Measurements from ENCODE around the gene AMFR. TPM values are rescaled to one million over a fixed set of nuclear protein-coding genes. Genes with fewer than 3 reads are reported as not detected.
A peak's percentile ranks its signal among the peaks of the same experiment; 100 is the strongest.

AMFR gene
- total RNA-seq, 4 donors from 2014 or later: 172 to 216 (median 194) TPM

GRCh38 chr16:56373003-56373402 is 52.3 kb downstream of the AMFR start:
- 40 to 78% methylated on average over 1 to 3 of the region's 4 CpGs for WGBS, 2 donors (ENCODE audit: low coverage in 1 of 2)
- H3K9me3 ChIP-seq: no peaks in the 10 kb centered on the region
- no peaks in the 10 kb centered on the region for H3K27me3 ChIP-seq
- TF ChIP-seq CTCF (IDR thresholded peaks at IDR 0.05): no peak
- no peak for TF ChIP-seq POLR2AphosphoS5 (IDR thresholded peaks at IDR 0.05)
- no peak for TF ChIP-seq POLR2A (IDR thresholded peaks at IDR 0.05)
- no peak for TF ChIP-seq EP300 (IDR thresholded peaks at IDR 0.05)
- no peak overlapping the region for H3K4me3 ChIP-seq
- no peak for ATAC-seq
- peak overlapping the region in 1 of 4 donors; percentile 10 for H3K27ac ChIP-seq
- H3K36me3 ChIP-seq: peaks cover 0 to 48% of the 10 kb centered on the region in 2 donors
- H3K4me1 ChIP-seq: peaks cover 0 to 41% (median 9%) of the 10 kb centered on the region in 3 donors

DNA sequence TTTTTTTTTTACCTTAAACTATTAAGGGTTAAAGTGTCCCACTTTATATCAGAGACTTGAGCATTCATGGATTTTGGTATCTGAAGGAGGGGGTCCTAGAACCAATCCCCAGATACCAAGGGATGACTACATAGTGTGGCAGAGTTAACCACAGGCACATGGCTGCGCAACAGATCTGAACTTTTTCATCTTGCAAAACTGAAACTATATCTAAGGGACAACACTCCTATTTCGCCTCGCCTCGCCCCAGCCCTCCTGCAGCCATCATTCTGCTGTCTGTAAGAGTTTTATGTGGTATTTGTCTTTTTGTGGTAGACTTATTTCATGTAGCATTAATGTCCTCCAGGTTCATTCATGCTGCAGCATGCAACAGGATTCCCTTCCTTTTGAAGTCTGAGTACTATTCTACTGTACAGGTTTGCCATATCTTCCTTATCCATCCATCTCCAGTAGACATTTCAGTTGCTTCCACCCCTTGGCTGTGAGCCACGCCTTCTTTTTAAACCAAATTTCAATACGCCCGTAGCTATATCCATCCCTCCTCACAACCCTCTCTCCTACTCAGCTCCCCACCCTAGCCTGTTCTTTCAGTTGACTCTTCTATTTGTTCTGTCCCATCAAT is 53.2 kb downstream of the AMFR start:
- Histone ChIP-seq H3K9me3 (no peaks in the 10 kb centered on the region), H3K27ac (peak overlapping the region in 1 of 4 donors; percentile 67), H3K4me1 (peaks cover 0 to 41% (median 9%) of the 10 kb centered on the region in 3 donors), H3K27me3 (no peaks in the 10 kb centered on the region), H3K36me3 (peaks cover 0 to 48% of the 10 kb centered on the region in 2 donors), H3K4me3 (no peak overlapping the region)
- WGBS, 2 donors (ENCODE audit: low coverage in 1 of 2): 84 to 96% methylated on average over 4 to 7 of the region's 7 CpGs
- TF ChIP-seq POLR2AphosphoS5 (IDR thresholded peaks at IDR 0.05): no peak
- no peak for ATAC-seq

DNA sequence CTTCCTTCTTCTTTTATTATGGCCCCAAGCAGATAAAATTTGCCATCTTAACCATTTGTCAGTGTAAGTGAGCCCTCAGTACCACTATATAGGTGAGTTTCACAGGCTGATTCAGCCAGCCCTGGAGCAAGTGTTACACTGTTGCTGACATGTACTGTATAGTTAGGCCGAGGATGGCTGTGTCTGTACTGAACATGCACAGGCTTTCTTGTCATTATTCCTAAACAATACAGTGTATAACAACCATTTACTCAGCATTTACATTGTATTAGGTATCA is 53.7 kb downstream of the AMFR start:
- TF ChIP-seq EP300 (IDR thresholded peaks at IDR 0.05): no peak
- TF ChIP-seq POLR2AphosphoS5 (IDR thresholded peaks at IDR 0.05): no peak
- no peak for TF ChIP-seq POLR2A (IDR thresholded peaks at IDR 0.05)
- no peak for TF ChIP-seq CTCF (IDR thresholded peaks at IDR 0.05)
- no peak for ATAC-seq
- Histone ChIP-seq H3K36me3 (peaks cover 0 to 53% of the 10 kb centered on the region in 2 donors), H3K9me3 (no peaks in the 10 kb centered on the region), H3K4me1 (peaks cover 0 to 41% (median 9%) of the 10 kb centered on the region in 3 donors), H3K4me3 (no peak overlapping the region), H3K27ac (peak overlapping the region in 3 of 4 donors; percentile 11 to 67 (median 58)), H3K27me3 (no peaks in the 10 kb centered on the region)
- 75 to 86% methylated on average over 1 of the region's 1 CpG for WGBS, 2 donors (ENCODE audit: low coverage in 1 of 2)

GRCh38 chr16:56370875-56371659 is 54.3 kb downstream of the AMFR start:
- no peaks in the 10 kb centered on the region for H3K9me3 ChIP-seq
- no peak for TF ChIP-seq EP300 (IDR thresholded peaks at IDR 0.05)
- TF ChIP-seq POLR2AphosphoS5 (IDR thresholded peaks at IDR 0.05): peak; percentile 81
- peak overlapping the region in 3 of 4 donors; percentile 11 to 67 (median 58) for H3K27ac ChIP-seq
- H3K27me3 ChIP-seq: no peaks in the 10 kb centered on the region
- no peak for ATAC-seq
- WGBS, 2 donors (ENCODE audit: low coverage in 1 of 2): 23 to 26% methylated on average over 5 to 6 of the region's 6 CpGs
- H3K4me1 ChIP-seq: peaks cover 0 to 41% (median 9%) of the 10 kb centered on the region in 3 donors
- H3K36me3 ChIP-seq: peaks cover 0 to 57% of the 10 kb centered on the region in 2 donors
- H3K4me3 ChIP-seq: no peak overlapping the region

DNA sequence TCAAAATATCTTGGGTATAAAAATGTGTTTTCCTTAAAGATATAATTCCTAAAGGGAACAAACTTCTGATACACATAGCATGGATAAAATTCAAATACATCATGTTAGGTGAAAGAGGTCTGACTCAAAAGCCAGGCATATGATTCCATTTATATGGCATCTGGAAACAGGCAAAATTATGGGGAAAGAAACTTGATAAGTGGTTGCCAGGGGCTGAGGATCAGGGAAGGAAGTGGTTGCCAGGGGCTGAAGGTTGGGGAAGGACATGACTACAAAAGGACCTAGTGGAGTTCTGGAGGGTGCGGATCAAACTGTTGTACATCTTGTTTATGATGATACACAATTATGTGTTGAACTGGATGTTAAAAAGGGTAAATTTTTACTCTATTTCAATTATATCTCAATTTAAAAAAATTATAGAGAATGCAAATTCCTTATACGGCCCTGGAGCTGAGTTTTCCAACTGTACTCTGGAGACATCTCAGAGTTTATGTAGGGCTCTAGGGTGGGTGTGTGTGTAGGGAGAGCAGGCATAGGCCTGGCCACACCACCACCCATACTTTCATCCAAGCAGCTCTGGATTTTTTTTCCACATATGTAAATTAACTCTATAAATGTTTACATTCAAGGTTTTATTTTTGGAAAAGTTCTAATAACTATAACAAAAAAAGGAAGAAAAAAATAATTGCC is 55.0 kb downstream of the AMFR start:
- Histone ChIP-seq H3K4me3 (no peak overlapping the region), H3K27ac (peak overlapping the region in 2 of 4 donors; percentile 58 to 67), H3K4me1 (peaks cover 0 to 41% (median 9%) of the 10 kb centered on the region in 3 donors), H3K9me3 (no peaks in the 10 kb centered on the region), H3K36me3 (peaks cover 0 to 64% of the 10 kb centered on the region in 2 donors), H3K27me3 (no peaks in the 10 kb centered on the region)
- TF ChIP-seq EP300 (IDR thresholded peaks at IDR 0.05) (no peak), CTCF (IDR thresholded peaks at IDR 0.05) (no peak), POLR2AphosphoS5 (IDR thresholded peaks at IDR 0.05) (no peak), POLR2A (IDR thresholded peaks at IDR 0.05) (no peak)
- ATAC-seq: no peak
- WGBS, 2 donors (ENCODE audit: low coverage in 1 of 2): 68 to 81% methylated on average over 2 of the region's 2 CpGs
